Measurements from ENCODE around the gene SRMS. TPM values are rescaled to one million over a fixed set of nuclear protein-coding genes. Genes with fewer than 3 reads are reported as not detected.

SRMS gene
- total RNA-seq, 1 donor from 2014 or later: 0.16 TPM

DNA sequence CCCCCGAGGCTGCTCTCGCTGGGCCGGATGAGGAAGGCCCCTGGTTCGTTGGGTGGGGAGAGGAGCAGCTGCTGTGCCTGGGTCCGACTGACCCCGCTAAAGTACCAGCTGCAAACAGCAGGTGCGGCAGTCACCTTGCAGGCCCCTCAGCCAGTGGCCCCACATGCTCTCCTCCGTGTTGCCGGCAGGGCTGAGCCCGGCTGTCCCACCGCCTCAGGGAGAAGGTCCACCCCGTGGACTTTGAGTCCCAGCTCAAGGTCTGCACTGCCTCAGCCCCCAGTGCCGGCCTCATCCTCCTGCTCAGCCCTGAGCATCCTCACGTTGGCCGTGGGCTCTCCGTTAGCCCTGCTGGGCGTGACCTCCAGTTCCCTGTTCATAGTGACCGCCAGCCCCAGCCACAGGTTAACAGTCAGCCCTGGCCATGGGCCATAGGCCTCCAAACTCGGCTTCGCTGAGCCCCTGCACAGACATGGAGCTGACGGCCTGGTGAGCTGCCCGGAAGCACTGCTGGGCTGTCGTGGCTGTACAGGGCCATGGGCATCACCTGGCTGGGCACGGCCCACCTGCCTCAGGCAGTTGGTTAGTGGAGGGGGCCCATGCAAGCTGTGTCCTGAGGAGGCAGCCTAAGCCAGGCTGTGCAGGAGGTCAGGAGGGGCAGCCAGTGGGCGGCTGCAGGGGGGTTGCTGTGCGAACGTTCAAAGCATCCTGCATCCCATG lies 3.1 kb downstream of the SRMS start:
- TF ChIP-seq, protein P1, sequence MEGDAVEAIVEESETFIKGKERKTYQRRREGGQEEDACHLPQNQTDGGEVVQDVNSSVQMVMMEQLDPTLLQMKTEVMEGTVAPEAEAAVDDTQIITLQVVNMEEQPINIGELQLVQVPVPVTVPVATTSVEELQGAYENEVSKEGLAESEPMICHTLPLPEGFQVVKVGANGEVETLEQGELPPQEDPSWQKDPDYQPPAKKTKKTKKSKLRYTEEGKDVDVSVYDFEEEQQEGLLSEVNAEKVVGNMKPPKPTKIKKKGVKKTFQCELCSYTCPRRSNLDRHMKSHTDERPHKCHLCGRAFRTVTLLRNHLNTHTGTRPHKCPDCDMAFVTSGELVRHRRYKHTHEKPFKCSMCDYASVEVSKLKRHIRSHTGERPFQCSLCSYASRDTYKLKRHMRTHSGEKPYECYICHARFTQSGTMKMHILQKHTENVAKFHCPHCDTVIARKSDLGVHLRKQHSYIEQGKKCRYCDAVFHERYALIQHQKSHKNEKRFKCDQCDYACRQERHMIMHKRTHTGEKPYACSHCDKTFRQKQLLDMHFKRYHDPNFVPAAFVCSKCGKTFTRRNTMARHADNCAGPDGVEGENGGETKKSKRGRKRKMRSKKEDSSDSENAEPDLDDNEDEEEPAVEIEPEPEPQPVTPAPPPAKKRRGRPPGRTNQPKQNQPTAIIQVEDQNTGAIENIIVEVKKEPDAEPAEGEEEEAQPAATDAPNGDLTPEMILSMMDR (IDR thresholded peaks at IDR 0.05): no peak
- Mint-ChIP-seq H3K27ac (no peak overlapping the region), H3K9me3 (no peaks in the 10 kb centered on the region), H3K27me3 (no peaks in the 10 kb centered on the region), H3K4me1 (peaks cover 53% of the 10 kb centered on the region), H3K36me3 (ENCODE audit: low read depth) (no peaks in the 10 kb centered on the region), H3K4me3 (no peak overlapping the region)
- ChIA-PET POLR2A (interaction anchor here (1.0 to 1.5 kb wide), 7 partner anchors 7 to 320 kb away, joined by 3 to 8 read pairs (median 4); partner anchors contain the start of genes GMEB2 and PPDPF), CTCF (no interaction called here)
- intact Hi-C loops (cut with micrococcal nuclease): no loop called here
- DNase-seq: no peak
- ATAC-seq (ENCODE audit: low read depth): no peak

DNA sequence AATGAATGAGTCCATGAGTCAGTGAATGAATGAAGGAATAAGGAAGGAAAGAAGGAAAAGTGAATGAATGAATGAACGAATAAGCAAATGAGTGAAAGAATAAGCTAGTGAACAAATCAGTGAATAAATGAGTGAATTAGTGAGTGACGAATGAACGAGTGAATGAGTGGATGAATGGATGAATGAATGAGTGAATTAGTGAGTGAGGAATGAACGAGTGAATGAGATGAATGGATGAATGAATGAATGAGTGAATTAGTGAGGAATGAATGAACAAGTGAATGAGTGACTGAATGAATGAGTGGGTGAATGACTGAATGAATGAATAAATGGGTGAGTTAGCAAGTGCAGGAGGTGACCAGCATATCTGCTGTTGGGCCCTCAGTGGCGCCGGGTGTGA lies 3.8 kb downstream of the SRMS start:
- ChIA-PET CTCF (interaction anchor here (0.9 kb wide), 1 partner anchor 98 kb away, joined by 3 read pairs; no protein-coding TSS in a partner anchor), POLR2A (interaction anchor here (0.7 to 1.5 kb wide), 6 partner anchors 8 to 26 kb away, joined by 3 to 8 read pairs (median 6); partner anchors contain the start of gene PPDPF)
- no peak for DNase-seq
- Mint-ChIP-seq H3K27ac (no peak overlapping the region), H3K27me3 (no peaks in the 10 kb centered on the region), H3K4me1 (peaks cover 48% of the 10 kb centered on the region), H3K9me3 (no peaks in the 10 kb centered on the region), H3K4me3 (no peak overlapping the region), H3K36me3 (ENCODE audit: low read depth) (no peaks in the 10 kb centered on the region)
- TF ChIP-seq, protein P1 (IDR thresholded peaks at IDR 0.05): no peak
- ATAC-seq (ENCODE audit: low read depth): no peak
- intact Hi-C loops (cut with micrococcal nuclease): no loop called here

DNA sequence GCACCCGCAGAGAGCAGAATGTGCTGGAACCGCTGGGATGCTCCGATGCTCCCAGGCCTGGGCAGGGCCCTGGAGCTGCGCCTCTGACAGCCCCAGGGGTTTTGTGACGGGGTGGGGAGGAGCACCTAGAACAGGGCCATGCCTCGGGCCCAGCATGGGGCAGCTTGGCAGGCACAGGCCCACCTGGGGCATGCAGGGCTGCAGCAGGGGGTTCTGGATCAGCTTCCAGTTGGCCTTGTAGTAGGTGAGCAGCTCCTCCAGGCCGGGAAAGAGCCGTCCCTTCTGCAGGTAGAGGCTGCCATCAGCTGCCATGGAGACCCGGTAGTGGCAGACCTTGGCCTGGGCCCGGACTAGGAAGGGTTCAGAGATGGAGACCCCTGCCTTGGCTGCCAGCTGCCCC lies 4.4 kb downstream of the SRMS start:
- CTCF ChIA-PET: interaction anchor here (0.9 to 1.5 kb wide), 2 partner anchors 99 to 322 kb away, joined by 3 read pairs; partner anchors contain the start of gene TPD52L2
- POLR2A ChIA-PET: interaction anchor here (0.6 to 1.8 kb wide), 13 partner anchors 9 to 685 kb away, joined by 3 to 13 read pairs (median 4); partner anchors contain the start of gene PPDPF
- DNase-seq (no peak), ATAC-seq (ENCODE audit: low read depth) (peak; percentile 15)
- Mint-ChIP-seq H3K4me1 (peaks cover 49% of the 10 kb centered on the region), H3K9me3 (no peaks in the 10 kb centered on the region), H3K36me3 (ENCODE audit: low read depth) (no peaks in the 10 kb centered on the region), H3K27ac (no peak overlapping the region), H3K27me3 (no peaks in the 10 kb centered on the region), H3K4me3 (peak overlapping the region; percentile 53)
- intact Hi-C loops (cut with micrococcal nuclease): no loop called here
- TF ChIP-seq, protein P1 (IDR thresholded peaks at IDR 0.05): no peak

DNA sequence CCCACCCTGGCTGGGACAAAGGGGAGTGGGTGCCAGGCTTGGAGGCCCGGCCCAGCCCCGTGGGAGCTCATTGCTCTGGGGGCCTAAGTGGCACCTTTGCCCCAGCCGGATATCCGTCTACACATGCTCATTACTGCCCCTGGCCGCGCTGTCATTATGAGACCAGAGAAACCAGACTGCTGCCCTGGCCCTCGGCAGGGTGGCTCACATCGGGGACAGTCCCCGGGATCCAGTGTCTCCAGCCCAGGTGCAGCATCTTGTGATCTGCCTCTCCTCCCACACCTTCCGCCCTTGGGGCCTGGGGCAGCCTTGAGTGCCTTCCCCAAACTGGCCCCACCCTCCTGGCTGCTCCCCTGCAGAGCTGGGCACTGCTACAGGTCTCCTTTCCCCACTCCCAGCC lies 4.9 kb downstream of the SRMS start:
- intact Hi-C loops (cut with micrococcal nuclease): loop anchor here (1.0 kb wide), 2 partner anchors 10 to 25 kb away; no protein-coding TSS in a partner anchor
- H3K9me3 Mint-ChIP-seq: no peaks in the 10 kb centered on the region
- peak overlapping the region; percentile 72 for H3K27ac Mint-ChIP-seq
- DNase-seq (peak; percentile 51), ATAC-seq (ENCODE audit: low read depth) (peak; percentile 37)
- H3K4me3 Mint-ChIP-seq: peak overlapping the region; percentile 53
- no peaks in the 10 kb centered on the region for H3K36me3 Mint-ChIP-seq (ENCODE audit: low read depth)
- TF ChIP-seq, protein P1 (IDR thresholded peaks at IDR 0.05): no peak
- ChIA-PET CTCF (interaction anchor here (0.9 to 1.5 kb wide), 2 partner anchors 99 to 322 kb away, joined by 3 read pairs; partner anchors contain the start of gene TPD52L2), POLR2A (interaction anchor here (0.5 to 1.8 kb wide), 12 partner anchors 9 to 685 kb away, joined by 3 to 13 read pairs (median 4); partner anchors contain the start of gene FNDC11)
- H3K4me1 Mint-ChIP-seq: peaks cover 48% of the 10 kb centered on the region
- no peaks in the 10 kb centered on the region for H3K27me3 Mint-ChIP-seq

DNA sequence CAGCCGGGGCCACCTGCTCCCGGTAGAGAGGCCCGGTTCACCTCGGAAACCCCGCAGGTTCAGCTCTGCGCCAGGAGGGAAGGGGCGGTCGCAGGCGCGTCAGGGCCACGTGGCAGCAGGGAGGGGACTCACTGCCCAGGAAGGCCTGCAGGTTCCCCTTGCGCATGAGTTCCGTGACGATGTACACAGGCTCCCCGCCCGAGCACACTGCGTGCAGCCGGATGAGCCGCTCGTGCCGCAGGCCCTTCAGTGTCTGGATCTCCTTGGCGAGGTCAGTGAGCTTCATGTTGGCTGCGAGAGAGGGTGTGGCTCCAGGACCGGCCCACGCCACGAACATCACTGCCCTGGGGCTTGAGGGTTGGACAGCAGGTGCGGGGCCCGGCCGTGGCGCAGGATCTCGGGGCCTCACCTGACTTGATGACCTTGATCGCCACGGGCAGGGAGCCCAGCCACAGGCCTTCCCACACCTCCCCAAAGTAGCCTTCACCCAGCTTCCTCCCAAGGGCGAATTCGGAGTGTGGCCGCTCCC lies 5.5 kb downstream of the SRMS start:
- H3K36me3 Mint-ChIP-seq (ENCODE audit: low read depth): no peaks in the 10 kb centered on the region
- POLR2A ChIA-PET: interaction anchor here (0.5 to 1.8 kb wide), 12 partner anchors 10 to 684 kb away, joined by 3 to 13 read pairs (median 4); partner anchors contain the start of genes FNDC11 and HELZ2
- H3K4me1 Mint-ChIP-seq: peaks cover 50% of the 10 kb centered on the region
- peak overlapping the region; percentile 70 for H3K27ac Mint-ChIP-seq
- intact Hi-C loops (cut with micrococcal nuclease): loop anchor here (1.0 kb wide), 2 partner anchors 10 to 25 kb away; no protein-coding TSS in a partner anchor
- TF ChIP-seq, protein P1 (IDR thresholded peaks at IDR 0.05): no peak
- H3K27me3 Mint-ChIP-seq: no peaks in the 10 kb centered on the region
- DNase-seq: no peak
- CTCF ChIA-PET: interaction anchor here (1.5 kb wide), 1 partner anchor 323 kb away, joined by 3 read pairs; the partner anchor contains the start of gene TPD52L2
- ATAC-seq (ENCODE audit: low read depth): no peak
- H3K4me3 Mint-ChIP-seq: peak overlapping the region; percentile 63
- no peaks in the 10 kb centered on the region for H3K9me3 Mint-ChIP-seq

Measured in activated B cell treated with CpG ODN at 0.5 μM for 24 hours (primary cell).